Adrenal gland (tissue), 12 donors: Measurements from ENCODE around the gene ID2. TPM values are rescaled to one million over a fixed set of nuclear protein-coding genes. Genes with fewer than 3 reads are reported as not detected.
"Not testable (repeated sequence)": the region's sequence is repeated elsewhere in the genome, so short reads cannot be mapped to it uniquely, and the experiment has no call there.

Source experiments
- DNase-seq, 7 donors: peaks; one replicate each; pipeline ENCODE4 v3.0.0-alpha.2; 2019 to 2020
- H3K27ac ChIP-seq, 5 donors: fragments of 200-600 bp; sonication (generic) in 4 of 5; 1 replicate in 3 of 5; 2 replicates in 2 of 5; pipeline versions ENCODE4 v1.5.1 to v1.8.0; 2016 to 2020; ENCODE audit warnings: mild to moderate bottlenecking in 1 of 5
- H3K27me3 ChIP-seq: fragments of 200-600 bp; 2 replicates; pipeline ENCODE4 v1.8.0; 2021
- H3K36me3 ChIP-seq, 2 donors: fragments of 200-600 bp; replicated peaks in 1 of 2; 1 replicate in 1 of 2; 2 replicates in 1 of 2; pipeline versions ENCODE4 v1.5.1 to v1.8.0; 2018 to 2022
- H3K4me1 ChIP-seq, 2 donors: fragments of 200-600 bp; replicated peaks in 1 of 2; 1 replicate in 1 of 2; 2 replicates in 1 of 2; pipeline versions ENCODE4 v1.5.1 to v1.8.0; 2018 to 2021
- H3K4me3 ChIP-seq, 4 donors: fragments of 200-600 bp; sonication (generic) in 3 of 4; one replicate each; pipeline ENCODE4 v1.5.1; 2016 to 2018
- H3K9me3 ChIP-seq, 3 donors: fragments of 200-600 bp; sonication (generic) in 1 of 3; replicated peaks in 1 of 3; 1 replicate in 2 of 3; 2 replicates in 1 of 3; pipeline versions ENCODE4 v1.5.1 to v1.8.0; 2016 to 2021
- CTCF ChIP-seq, 6 experiments: fragments of 450-650 bp in 4 of 6; fragments of 200-600 bp in 2 of 6; sonication (generic) in 1 of 6; IDR thresholded peaks; 1 replicate in 5 of 6; 2 replicates in 1 of 6; pipeline versions ENCODE4 v1.5.1 to v1.8.0; 2016 to 2021; ENCODE audit warnings: antibody characterized with exemption in 6 of 6, mild to moderate bottlenecking in 2 of 6, moderate library complexity in 1 of 6
- POLR2A ChIP-seq, 2 donors: fragments of 450-650 bp; IDR thresholded peaks; one replicate each; pipeline ENCODE4 v1.6.1; 2017; ENCODE audit warnings: antibody characterized with exemption in 2 of 2, mild to moderate bottlenecking in 2 of 2, moderate library complexity in 1 of 2
- WGBS, 4 donors: extraction: QIAGEN DNeasy Blood & Tissue Kit in 2 of 4; methylation state at CpG; one replicate each; pipeline versions ENCODE4 v1.1.5 to v1.1.7; 2013 to 2017; 5-methylcytosine and 5-hydroxymethylcytosine counted together
- intact Hi-C, 2 donors: fragments of 100-400 bp; cut with DNase I; formaldehyde crosslinking; loops; one replicate each; pipeline versions ENCODE4 v1.14.1 to v1.15.0; 2022 to 2023
- polyA plus RNA-seq, 3 donors: library from polyadenylated mRNA; stranded (reverse); fragments of 200-250 nt in 2 of 3; fragments of 350-450 nt in 1 of 3; fragmentation: Illumina TruSeq in 1 of 3; extraction: RNeasy Lipid Tissue Mini Kit (QIAGEN cat#74804) in 1 of 3; gene quantifications; one replicate each; pipeline ENCODE4 v1.2.3, GENCODE V29; 2013 to 2014
- total RNA-seq, 9 donors: library from RNA; depleted of rRNA in 4 of 9; stranded (reverse); fragments of >200 nt in 4 of 9; fragments of 120-200 nt in 1 of 9; fragmentation: NEBNext Ultra II Directional in 1 of 9; extraction: Animal tissue kit (Norgen Biotek cat#: 25700) in 1 of 9; gene quantifications; one replicate each; pipeline versions ENCODE4 v1.1.0 to v1.2.4, GENCODE V29; 2013 to 2023
- donor health status: healthy with polysubstance abuse.
- donor health status: Bipolar disorder and iron deficiency.
- donor health status: DM: yes; HTN: yes; CAD: no.
- donor health status: DM: no; HTN: no; CAD: no.
- donor health status: DM: no; HTN: no; CAD: no.
- donor health status: DM: yes; HTN: yes; CAD: no.

The ID2 gene
- total and polyA plus RNA-seq, 12 donors: 80.7 to 468 (median 132) TPM

- Histone ChIP-seq H3K9me3 (no peaks in the 10 kb centered on the region), H3K4me1 (no peaks in the 10 kb centered on the region), H3K36me3 (peaks cover 0 to 7% of the 10 kb centered on the region in 2 donors), H3K27ac (no peak overlapping the region), H3K4me3 (no peak overlapping the region), H3K27me3 (no peaks in the 10 kb centered on the region)
- TF ChIP-seq POLR2A (IDR thresholded peaks at IDR 0.05): no peak
- no peak for TF ChIP-seq CTCF (IDR thresholded peaks at IDR 0.05)
- intact Hi-C loops: no loop called here
- DNase-seq: no peak
- 88 to 96% (median 91%) methylated on average over 9 to 10 of the region's 10 CpGs for WGBS, 4 donors
These were observed 41.1 kb downstream of the ID2 start for GRCh38 chr2:8722986-8723385.

GRCh38 chr2:8725838-8726237 lies 44.0 kb downstream of the ID2 start:
- Histone ChIP-seq H3K9me3 (no peaks in the 10 kb centered on the region), H3K27ac (no peak overlapping the region), H3K4me1 (peaks cover 0 to 8% of the 10 kb centered on the region in 2 donors), H3K4me3 (no peak overlapping the region), H3K27me3 (no peaks in the 10 kb centered on the region), H3K36me3 (peaks cover 0 to 25% of the 10 kb centered on the region in 2 donors)
- no peak for DNase-seq
- intact Hi-C loops: no loop called here
- TF ChIP-seq CTCF (IDR thresholded peaks at IDR 0.05) (no peak), POLR2A (IDR thresholded peaks at IDR 0.05) (no peak)
- 88 to 94% (median 93%) methylated on average over 7 of the region's 7 CpGs for WGBS, 4 donors

GRCh38 chr2:8728305-8729015 lies 46.6 kb downstream of the ID2 start:
- peaks cover 0 to 50% of the 10 kb centered on the region in 2 donors for H3K36me3 ChIP-seq
- H3K4me1 ChIP-seq: peaks cover 0 to 8% of the 10 kb centered on the region in 2 donors
- WGBS, 4 donors: 95 to 98% (median 95%) methylated on average over 7 of the region's 7 CpGs
- no peak for TF ChIP-seq CTCF (IDR thresholded peaks at IDR 0.05)
- TF ChIP-seq POLR2A (IDR thresholded peaks at IDR 0.05): no peak
- H3K4me3 ChIP-seq: no peak overlapping the region
- intact Hi-C loops: no loop called here
- H3K9me3 ChIP-seq: no peaks in the 10 kb centered on the region
- H3K27me3 ChIP-seq: no peaks in the 10 kb centered on the region
- no peak for DNase-seq
- H3K27ac ChIP-seq: no peak overlapping the region

- H3K36me3 ChIP-seq: peaks cover 0 to 55% of the 10 kb centered on the region in 2 donors
- intact Hi-C loops: not testable (repeated sequence)
- 92 to 97% (median 93%) methylated on average over 5 of the region's 5 CpGs for WGBS, 4 donors
These were observed 47.2 kb downstream of the ID2 start for GRCh38 chr2:8729101-8729500.

GRCh38 chr2:8729939-8730338 lies 48.1 kb downstream of the ID2 start:
- peaks cover 0 to 8% of the 10 kb centered on the region in 2 donors for H3K4me1 ChIP-seq
- no peak overlapping the region for H3K4me3 ChIP-seq
- no peak for TF ChIP-seq POLR2A (IDR thresholded peaks at IDR 0.05)
- no peak for TF ChIP-seq CTCF (IDR thresholded peaks at IDR 0.05)
- DNase-seq: peak; percentile 57 to 84 (median 78)
- H3K27ac ChIP-seq: peak overlapping the region in 1 of 5 donors; percentile 23
- intact Hi-C loops: no loop called here
- peaks cover 0 to 62% of the 10 kb centered on the region in 2 donors for H3K36me3 ChIP-seq
- WGBS, 4 donors: 55 to 71% (median 61%) methylated on average over 9 of the region's 9 CpGs
- no peaks in the 10 kb centered on the region for H3K9me3 ChIP-seq
- no peaks in the 10 kb centered on the region for H3K27me3 ChIP-seq

More at GRCh38 chr2:8729101-8729500, 47.2 kb downstream of the ID2 start:
- not testable (repeated sequence) for H3K4me3 ChIP-seq, H3K9me3 ChIP-seq, H3K4me1 ChIP-seq, H3K27ac ChIP-seq, H3K27me3 ChIP-seq, DNase-seq
